GM18868 (cell line): ENCODE measurements around the gene MACROD2.

Experiments
- ATAC-seq: cut with Tn5 transposase; IDR thresholded peaks from one replicate; pipeline ENCODE4 v1.9.1; 2021; ENCODE audit warnings: mild to moderate bottlenecking, moderate library complexity; ENCODE audit not compliant: unreplicated experiment

The MACROD2 gene

GRCh38 chr20:14783766-14784165, 788.5 kb downstream of the MACROD2 start:
- no peak for ATAC-seq

- no peak for ATAC-seq
These were observed 789.9 kb downstream of the MACROD2 start for GRCh38 chr20:14785065-14785743.

GRCh38 chr20:14790190-14790589, 794.9 kb downstream of the MACROD2 start:
- ATAC-seq: no peak

- no peak for ATAC-seq
These were observed 795.7 kb downstream of the MACROD2 start for GRCh38 chr20:14790771-14791620.

GRCh38 chr20:14792915-14793314, 797.6 kb downstream of the MACROD2 start:
- no peak for ATAC-seq

DNA sequence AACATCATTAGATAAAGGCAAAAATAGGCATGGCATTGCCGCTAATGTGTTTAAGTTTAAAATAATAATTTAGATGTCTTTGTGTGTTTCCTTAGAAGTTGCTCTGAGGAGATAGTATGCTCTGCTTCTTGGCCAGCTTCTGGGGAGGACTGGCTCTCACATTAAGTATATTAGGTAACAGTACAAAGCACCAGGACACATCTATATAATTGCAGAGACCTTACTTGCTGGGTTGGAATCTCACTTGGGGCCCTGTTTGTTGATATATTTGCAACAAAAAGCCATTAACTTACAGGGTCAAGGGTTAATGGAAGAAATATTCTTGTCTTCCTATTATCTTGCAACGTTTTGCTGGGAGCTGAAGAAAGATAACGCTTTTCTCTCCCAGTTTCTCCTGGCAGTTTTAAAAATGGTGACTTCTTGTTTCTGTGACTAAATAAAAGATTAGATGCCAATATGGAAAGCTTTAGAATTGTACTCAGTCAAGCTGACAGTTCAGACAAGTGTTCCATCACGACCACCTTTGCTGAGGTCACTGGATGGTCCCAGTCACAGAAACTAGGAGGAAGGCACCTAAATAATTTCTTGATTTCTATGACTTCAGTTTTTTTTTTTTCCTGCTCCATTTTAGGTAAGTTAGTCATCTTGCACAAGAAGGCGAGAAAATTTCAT, 804.4 kb downstream of the MACROD2 start:
- ATAC-seq: no peak

- no peak for ATAC-seq
These were observed 805.5 kb downstream of the MACROD2 start for GRCh38 chr20:14800707-14801425.

GRCh38 chr20:14801591-14802325, 806.4 kb downstream of the MACROD2 start:
- no peak for ATAC-seq

DNA sequence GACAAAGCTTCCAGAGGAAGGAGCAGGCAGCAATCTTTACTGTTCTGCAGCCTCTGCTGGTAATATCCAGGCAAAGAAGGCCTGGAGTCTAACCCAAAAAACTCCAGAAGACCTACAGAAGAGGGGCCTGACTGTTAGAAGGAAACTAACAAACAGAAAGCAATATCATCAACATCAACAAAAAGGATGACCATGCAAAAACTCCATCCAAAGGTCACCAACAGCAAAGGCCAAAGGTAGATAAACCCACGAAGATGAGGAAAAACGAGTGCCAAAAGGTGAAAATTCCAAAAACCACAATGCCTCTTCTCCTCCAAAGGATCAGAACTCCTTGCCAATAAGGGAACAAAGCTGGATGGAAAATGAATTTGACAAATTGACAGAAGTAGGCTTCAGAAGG, 811.9 kb downstream of the MACROD2 start:
- ATAC-seq: no peak

- ATAC-seq: no peak
These were observed 820.0 kb downstream of the MACROD2 start for GRCh38 chr20:14815340-14815739.

DNA sequence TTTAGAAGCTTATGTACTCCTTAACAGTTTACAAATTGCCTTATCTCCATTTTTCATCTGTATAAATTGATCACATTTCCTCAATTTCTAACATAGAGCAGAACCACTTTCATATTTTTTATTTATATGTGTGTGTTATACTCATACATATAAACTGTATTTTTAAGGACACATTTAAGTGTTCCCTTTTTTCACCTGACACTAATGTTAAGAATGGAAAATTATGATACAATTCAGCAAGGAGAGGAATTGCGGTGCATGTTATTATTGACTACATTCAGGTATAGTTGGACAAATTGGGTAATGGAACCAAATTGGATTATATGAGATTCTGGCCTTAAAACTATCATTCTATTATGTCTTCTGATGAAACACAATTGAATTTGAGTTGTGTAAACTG, 821.2 kb downstream of the MACROD2 start:
- ATAC-seq: no peak

DNA sequence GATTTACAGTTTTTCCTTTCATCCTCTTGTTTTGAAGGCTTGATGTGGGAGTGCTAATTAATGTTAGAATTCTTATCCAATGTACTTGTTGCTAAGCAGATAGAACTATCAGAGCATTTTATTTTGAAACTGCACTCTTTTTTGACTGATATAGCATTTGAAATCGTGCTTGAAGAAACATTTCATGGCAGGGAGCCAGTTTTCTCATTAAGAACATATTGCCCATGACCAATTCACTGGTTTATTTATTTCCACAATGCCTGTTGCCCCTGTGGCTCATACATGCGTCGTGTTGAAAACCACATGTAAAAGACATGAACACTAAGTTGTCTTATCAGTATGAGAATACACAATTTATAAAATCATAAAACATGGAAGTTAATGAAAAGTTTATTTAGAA, 821.8 kb downstream of the MACROD2 start:
- ATAC-seq: no peak

DNA sequence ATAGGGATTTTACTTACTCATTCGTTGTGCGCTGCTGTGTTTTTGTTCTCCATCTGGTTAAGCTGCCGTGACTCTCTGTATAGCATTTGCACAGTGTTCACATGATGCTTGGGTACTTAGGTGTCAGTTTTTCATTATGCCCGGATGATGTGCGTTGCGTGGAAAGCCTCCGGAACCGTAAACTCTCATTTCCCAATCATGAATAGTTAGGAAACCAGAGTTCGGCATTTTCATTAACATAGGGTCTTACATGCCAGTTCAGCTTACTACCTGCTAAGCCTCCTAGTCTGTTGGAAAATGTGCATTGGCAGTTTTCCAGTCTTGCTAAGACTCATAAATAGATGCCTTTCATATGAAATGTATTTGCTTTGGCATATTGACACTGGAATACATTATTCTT, 825.5 kb downstream of the MACROD2 start:
- no peak for ATAC-seq

DNA sequence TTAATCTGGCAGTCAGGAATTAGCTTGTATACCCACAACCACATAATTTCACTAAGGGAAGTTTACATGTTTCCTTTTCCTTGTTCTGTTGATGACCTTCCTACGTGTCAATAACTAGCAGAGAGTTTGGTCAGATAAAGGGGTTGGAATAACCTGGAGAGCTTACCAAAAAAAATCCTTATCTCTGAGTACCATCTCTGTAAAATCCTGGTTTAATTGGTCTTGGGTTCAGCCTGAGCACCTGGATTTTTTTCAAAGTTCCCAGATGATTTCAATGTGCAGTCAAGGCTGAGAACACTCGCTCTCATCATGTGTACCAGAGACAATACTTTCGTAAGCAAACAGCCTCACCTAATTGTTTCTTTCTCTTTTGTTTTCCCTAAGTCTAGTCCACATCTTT, 825.9 kb downstream of the MACROD2 start:
- ATAC-seq: no peak

DNA sequence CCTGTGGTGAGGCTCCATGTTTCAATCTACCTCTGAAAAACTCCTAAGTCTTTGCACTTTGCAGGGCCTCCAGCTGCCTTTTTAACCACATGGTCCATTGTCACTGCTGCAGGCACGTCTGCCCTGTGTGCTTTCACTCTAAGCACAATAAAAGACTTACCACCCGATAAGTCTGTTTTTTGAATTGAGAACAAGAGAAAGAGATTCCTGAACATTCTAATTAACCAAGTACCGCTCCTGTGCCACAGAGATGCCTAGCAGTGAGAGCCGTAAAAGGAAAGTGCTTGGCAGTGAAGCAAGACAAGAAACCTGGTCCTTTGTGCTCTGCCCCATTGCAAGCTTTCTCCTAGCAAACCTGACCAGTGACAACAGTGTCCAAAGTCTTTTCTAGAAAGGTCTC, 829.7 kb downstream of the MACROD2 start:
- no peak for ATAC-seq

DNA sequence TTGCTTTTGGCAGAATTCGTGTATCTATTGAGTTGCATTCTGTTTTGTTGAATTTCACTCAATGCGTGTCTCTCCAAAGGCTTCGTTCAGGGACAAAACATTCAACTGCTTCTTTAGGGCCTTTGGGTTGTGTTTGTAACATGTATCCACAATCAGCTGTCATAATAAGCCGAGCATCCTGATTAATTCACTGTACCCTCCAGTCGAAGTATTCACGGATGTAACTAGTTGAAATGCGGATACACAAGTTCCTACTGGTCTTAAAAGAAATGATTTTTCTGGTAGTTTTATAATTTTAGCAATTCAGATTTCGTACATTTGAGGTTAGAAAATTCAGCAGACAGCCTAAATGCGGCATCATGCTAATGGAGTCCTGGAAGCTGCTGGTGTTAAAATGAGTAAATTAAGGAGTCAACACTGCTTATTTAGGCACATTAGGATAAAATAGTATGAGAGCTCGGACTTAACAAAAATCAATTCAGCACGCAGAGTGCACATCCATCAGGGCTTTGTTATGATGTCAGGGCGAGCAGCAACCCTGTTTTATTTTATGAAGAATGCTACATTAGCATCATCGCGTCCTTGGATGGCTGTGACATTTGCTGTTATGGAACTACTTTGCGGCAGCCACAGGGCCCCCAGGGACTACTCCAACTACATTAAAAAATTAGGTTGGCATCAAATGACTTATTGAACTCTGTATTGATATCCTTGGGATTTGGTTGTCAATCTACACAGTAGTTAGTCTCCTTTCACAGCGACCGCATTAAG, 831.4 kb downstream of the MACROD2 start:
- ATAC-seq: no peak

- no peak for ATAC-seq
These were observed 833.1 kb downstream of the MACROD2 start for GRCh38 chr20:14828459-14828858.

- ATAC-seq: peak; percentile 39
These were observed 834.6 kb downstream of the MACROD2 start for GRCh38 chr20:14829906-14830305.

GRCh38 chr20:14830466-14830865, 835.1 kb downstream of the MACROD2 start:
- ATAC-seq: peak; percentile 71

- ATAC-seq: peak; percentile 17
These were observed 835.6 kb downstream of the MACROD2 start for GRCh38 chr20:14830899-14831298.
